GM19467 (cell line): ENCODE measurements around the gene CDK6.

Experiments
- ATAC-seq: cut with Tn5 transposase; IDR thresholded peaks from one replicate; pipeline ENCODE4 v1.9.1; 2021; ENCODE audit warnings: mild to moderate bottlenecking, moderate library complexity; ENCODE audit not compliant: unreplicated experiment

CDK6 gene

GRCh38 chr7:92848441-92848840 lies 12.1 kb upstream of the CDK6 start:
- no peak for ATAC-seq

- ATAC-seq: no peak
These were observed 10.9 kb upstream of the CDK6 start for GRCh38 chr7:92847305-92847704.

- ATAC-seq: no peak
These were observed 9.4 kb upstream of the CDK6 start for GRCh38 chr7:92845736-92846135.

DNA sequence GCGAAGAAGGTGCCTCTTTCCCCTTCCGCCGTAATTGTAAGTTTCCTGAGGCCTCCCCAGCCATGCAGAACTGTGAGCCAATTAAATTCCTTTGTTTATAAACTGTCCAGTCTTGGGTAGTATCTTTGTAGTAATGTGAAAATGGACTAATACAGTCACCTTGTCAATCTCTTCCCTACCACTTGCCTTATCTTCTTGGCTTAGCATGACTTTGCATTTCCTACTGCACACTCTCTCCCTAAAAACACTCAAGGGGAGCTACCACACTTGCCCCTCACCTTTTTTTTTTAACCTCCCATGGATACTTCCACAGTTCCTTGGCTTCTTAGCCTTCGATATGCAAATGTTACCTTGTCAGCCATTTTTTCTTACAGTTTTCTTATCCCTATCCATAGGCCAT lies 7.4 kb upstream of the CDK6 start:
- ATAC-seq: no peak

DNA sequence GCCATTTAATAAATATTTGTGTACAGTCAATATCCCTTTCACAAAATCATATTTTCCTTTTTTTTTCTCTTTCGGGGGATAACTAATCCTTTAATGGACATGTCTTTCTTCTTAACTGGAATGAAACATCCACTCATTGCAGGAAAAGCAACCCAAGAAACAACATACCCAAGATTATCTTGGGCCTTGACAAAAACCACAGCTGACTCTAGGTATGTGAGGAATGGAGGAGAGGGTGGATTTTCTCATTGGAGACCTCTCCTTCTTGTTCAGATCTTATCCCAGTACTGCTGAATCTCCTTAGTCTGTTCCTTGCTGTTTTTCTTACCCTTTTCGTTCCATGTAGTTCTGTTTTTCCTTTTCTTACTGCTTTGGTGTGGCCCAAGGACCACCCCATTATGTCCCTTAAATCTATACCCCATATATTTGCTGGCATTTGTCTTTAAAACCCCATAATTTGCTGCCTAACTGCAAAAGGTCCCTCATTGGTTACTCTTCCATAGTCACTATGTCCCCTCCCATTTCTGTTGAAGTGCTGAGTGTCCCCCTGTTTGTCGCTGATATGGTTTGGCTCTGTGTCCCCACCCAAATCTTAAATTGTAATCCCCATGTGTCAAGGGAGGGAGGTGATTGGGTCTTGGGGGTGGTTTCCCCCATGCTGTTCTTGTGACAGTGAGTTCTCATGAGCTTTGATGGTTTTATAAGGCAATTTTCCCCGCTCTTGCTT lies 6.8 kb upstream of the CDK6 start:
- no peak for ATAC-seq

DNA sequence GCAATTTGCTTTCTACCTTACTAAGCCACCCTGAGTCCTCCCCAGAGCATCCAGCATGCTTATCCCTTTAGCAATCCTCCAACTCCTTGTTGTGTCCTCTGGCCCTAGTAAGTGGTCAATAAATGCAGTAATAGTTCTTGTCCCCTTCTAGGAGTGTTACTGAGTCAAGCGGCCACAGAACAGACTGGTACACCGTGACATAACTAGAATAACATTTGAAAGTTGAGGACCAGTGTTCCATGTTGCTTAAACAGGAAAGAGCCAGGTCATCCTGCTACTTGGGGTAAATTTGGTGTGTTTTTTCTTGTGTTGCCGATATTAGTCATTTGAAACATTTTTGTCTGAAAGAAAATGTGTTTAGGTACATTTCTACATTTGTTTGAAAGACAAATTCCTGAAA lies 4.8 kb upstream of the CDK6 start:
- no peak for ATAC-seq

DNA sequence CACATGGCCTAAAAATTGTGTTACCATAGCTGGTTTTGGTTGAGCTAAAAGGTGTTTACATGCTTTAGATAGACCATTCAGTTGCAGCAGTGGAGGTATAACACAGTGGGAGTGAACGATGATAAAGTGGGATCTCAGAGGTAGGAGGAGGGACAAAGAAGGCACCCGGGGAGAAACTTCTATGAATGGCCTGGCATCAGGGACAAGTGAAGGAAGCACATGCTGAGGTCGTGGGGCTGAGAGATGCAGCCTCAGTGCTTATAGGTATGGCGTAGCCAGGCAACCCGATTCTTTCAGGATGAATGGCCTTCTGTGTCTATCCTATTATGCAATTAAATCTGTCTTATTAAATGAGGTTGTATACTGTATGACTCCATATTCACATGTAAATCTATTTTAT lies 3.9 kb upstream of the CDK6 start:
- ATAC-seq: no peak

- no peak for ATAC-seq
These were observed 3.5 kb upstream of the CDK6 start for GRCh38 chr7:92839901-92840300.

DNA sequence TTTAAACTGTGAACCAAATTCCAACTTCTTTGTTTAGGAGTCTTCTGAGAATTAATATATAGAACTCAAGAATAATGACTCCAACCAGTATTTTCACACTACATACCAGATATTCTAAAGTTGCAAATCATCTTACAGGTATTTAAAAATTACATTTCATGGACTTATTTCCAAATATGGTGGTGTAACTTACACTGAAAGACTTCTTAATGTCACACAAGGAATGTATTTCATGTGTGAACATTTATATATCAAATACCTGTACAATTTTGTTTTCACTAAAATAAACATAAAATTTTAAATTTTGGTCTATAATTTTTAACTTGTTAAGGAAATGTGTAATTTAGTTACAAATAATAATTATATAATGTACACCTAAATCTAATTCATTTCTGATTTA lies 2.6 kb upstream of the CDK6 start:
- no peak for ATAC-seq

- ATAC-seq: no peak
These were observed 802 bp upstream of the CDK6 start for GRCh38 chr7:92837000-92837749.

GRCh38 chr7:92835851-92836488 lies 403 bp downstream of the CDK6 start:
- no peak for ATAC-seq

GRCh38 chr7:92835261-92835850 lies 1.0 kb downstream of the CDK6 start:
- no peak for ATAC-seq

GRCh38 chr7:92834507-92835260 lies 1.7 kb downstream of the CDK6 start:
- no peak for ATAC-seq

GRCh38 chr7:92833766-92834506 lies 2.4 kb downstream of the CDK6 start:
- ATAC-seq: peak; percentile 39

DNA sequence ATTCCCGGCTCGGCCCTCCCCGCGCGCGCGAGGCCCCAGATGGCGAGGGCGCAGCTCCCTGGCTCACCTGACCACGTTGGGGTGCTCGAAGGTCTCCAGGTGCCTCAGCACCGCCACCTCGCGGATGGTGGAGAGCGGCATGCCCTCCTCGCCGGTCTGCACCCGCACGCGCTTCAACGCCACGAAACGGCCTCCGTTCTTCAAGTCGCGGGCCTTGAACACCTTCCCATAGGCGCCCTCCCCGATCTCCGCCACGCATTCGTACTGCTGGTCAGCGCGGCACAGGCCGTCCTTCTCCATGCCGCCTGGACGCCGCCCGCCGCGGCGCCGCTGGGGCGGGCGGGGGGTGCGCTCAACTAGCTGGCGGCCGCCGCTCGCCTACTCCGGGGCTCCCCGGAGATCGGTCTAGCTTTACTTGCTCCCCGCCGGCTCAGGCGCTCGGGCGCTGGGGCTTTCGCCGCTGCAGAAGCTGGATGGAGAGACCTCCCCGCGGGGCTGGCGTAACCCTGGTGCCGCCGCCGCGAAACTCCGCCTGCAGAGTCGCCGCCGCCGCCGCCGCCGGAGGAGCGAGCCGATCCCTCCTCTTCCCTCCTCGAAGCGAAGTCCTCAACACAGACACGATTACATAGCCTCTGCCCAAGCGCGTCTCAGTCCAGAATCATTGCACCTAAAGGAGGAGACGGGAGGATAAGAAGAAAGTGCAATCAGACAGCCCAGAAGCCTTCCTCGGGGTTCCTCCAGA lies 3.2 kb downstream of the CDK6 start:
- ATAC-seq: peak; percentile 57

DNA sequence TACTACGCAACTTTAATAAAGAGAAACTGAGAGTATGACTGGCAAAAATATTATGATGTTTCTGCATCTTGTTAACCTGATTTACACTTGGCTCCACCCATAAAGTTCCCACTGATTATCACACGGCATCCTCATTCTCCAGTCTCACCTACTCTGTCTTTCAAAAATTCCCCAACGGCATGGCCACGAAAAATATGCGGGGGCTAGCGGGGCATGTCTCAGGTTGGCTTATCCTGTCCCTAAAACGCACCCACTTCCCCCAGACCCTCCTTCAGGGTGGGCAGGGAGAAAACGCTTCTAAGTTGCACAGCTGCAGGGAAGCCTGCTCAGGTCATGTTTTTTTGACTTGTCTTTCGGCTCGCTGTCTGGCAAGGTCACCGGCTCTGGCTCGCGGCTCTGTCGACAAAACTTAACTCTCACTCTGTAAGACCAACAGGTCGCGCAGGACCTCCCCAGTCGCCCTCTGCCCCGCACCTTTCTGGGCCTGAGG lies 3.8 kb downstream of the CDK6 start:
- ATAC-seq: peak; percentile 2

GRCh38 chr7:92831716-92832533 lies 4.4 kb downstream of the CDK6 start:
- ATAC-seq: no peak

GRCh38 chr7:92830532-92831110 lies 5.8 kb downstream of the CDK6 start:
- no peak for ATAC-seq
